Smooth muscle cell of the brain vasculature (primary cell): ENCODE results near the gene POLD4.

ENCODE experiments used
- DNase-seq: peaks from one replicate; pipeline ENCODE4 v3.0.0-alpha.2; 2012; ENCODE audit warnings: low read depth, low spot score

Gene POLD4

DNA sequence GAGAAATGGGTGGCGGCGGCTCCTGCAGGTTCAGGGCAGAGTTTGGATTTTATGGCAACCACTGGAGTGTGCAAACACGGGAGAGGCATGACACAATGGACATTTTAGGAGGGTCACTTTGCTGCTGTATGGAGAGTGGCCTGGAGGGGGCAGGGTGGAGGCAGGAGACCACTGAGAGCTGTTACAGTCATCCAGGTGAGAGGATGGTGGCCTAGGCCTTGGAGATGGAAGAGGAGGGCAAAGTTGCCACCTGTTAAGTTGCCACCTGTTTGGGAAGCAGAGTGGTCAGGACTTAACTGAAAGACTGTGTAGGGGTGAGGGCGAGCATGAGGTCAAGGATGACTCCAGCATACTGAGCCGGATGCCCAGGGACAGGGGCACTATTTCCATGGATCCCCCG lies 36.1 kb upstream of the POLD4 start:
- no peak for DNase-seq

DNA sequence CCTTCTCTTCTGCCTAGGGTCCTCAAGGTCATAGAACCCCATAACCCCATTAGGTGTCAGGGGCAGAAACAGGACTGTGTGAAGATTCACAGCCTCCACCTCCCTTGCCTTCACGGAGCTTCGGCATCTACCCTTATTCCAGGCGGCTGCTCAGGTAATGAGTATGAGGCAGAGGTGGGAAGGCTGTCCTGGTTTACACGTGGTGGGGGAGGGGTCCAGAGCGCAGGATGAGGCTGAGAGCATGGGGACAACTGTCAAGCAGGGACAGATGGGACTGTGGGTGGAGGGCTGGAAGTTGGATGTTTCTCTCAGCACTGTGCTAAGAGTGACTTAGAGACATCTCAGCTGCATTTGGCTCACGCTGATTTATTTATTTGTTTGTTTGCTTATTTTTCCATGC lies 34.2 kb upstream of the POLD4 start:
- no peak for DNase-seq

DNA sequence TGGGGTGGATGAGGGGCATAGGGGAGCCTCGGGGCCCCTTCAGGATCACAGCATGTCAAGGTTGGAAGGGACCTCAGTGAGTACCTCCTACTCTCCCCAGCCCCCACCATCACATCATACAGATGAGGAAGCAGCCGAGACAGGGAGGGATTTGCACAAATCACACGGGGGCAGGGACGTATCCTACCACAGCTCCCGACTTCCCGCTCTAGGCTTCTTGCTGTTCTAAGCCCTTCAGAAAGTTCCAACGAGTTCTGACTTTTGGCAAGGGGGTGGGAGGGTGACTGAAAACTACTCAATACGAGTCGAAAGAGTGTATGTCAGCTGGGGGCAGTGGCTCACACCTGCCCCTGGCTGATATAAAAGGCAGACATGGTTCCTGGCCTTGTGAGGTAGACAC lies 33.7 kb upstream of the POLD4 start:
- DNase-seq: no peak

DNA sequence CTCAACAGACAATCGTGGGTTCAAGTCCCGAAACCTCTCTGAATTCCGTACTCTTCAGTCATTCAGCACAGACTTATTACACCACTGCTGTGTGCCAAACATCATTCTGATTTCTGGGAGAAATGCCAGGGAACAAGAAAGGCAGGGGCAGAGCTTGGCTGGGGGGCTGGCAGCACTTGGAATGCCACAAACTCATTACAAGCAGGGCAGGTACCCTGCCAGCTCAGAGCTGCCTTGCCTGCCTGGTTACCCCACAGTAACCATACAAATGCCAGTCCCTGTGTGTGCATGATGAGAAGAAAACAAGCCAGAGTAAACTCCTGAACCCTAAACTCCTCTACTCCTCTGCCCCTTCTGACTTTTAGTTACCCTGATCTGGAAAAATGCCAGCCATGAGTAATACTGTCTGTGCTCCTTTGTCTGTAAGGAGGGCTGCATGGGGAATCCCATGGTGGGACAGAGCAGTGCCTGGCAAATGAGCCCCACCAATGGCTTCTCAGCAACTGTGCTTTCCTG lies 31.6 kb upstream of the POLD4 start:
- DNase-seq: no peak

DNA sequence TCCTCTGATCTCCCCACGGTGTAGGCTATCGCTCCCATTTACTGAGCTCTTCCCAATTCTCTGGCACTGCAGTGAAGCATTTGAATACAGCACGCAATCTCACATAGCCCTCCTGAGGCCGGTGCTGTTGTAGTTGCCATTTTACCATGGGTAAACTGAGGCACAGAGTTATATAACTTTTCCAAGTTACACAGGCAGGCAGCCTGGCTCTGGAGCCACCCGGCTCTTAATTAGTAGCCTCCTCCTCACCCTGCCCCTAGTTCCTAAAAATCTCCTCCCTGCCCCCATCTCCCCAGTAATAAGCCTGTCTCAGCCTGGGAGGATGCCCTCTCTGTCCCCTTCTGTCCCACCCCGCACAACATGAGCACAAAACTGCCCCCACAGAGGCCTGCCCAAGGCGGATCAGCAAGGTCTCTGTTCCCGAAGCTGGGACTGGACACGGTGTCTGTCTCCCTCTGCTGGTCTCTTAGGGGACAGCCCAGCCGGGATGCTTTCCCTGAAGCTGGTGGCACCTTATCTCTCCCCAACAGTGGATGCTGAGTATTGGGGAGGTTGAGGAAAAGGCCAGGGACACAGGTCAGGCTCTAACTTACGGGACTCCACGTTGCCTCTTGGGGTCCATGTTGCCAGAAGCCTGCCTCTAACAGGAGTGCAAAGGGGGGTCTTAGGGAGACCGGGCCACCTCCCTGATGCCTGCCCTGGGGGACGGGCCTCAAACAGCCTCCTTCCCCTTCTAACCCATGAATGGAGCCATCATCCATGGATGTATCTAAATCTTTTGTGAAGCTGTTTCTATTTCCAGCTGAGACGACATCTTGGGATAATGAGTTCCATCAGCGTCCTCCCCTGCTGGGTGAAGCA lies 29.2 kb upstream of the POLD4 start:
- no peak for DNase-seq

DNA sequence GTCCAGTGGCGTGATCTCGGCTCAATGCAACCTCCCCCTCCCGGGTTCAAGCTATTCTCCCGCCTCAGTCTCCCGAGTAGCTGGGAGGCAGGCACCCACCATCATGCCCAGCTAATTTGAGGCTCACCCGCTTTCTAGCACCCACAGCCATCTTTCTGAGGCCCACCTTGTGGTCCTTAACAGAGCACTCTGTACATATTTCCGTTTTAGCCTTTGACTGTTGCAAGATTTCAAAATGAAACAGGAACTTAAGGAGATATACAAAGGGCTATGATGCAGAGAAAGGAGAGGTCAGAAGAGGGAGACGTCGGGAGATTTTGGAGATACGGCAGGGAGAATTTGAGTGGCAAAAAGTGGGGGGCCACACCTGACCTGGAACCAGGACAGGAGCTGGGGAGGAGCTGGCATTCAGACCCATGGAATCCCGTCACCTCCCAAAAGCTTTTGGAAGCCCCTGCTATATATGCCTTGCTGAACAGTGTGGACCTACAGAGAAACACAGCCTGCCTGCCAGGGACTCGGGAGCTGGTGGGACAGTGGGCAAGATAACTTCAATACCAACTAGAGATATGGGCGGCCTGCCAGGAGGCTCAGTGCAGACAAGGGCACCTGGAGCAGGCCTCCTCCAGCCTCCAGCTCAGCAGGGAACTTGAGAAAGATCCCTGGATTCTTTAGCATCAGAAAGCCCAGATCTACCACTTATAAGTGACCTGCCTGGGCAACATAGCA lies 28.1 kb upstream of the POLD4 start:
- DNase-seq: no peak

DNA sequence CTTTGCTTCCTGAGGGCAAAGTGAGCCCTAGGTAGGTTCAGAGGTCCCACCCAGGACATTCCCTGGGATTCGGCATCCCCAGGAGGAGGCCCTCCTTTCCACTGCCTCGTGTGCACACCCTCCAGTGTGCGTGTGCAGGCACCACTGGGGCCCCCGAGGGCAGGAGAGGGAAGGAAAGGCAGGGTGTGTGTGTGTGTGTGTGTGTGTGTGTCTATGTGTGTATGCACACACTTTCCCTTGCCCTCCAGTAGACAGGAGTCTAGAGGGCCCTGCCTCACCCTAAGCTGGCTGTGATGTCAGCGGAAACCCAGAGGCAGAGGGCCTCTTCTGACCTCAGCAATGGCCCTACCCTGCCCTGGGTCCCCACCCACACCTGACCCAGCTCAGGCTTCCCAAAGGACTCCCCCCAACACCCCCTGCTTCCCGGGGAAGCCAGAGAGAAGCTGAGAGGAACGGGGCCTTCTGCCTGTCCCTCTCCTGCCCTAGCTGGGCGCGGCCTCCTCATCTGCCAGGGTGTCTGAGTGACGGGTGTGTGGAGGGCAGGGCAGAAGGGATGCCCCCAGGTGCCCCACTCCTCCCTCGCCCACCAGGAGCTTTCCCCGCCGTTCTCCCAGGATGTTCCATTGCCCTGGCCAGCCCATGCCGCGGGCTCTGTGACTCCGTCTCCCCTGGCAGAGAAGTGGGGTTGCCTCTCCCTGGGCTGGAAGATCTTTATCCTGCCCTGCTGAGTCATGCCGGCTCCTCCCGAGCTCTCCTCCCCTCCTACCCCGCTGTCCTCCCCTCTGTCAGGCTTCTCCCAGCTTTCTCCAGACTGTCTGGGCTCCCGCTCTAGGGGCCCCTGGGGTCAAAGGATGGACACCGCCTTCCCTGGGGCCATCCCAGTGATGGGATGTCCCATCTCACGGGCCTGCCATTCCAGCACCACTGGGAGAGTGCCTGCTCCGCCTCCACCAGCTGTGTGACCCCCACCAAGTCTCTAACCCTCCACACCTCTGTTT lies 26.0 kb upstream of the POLD4 start:
- no peak for DNase-seq

DNA sequence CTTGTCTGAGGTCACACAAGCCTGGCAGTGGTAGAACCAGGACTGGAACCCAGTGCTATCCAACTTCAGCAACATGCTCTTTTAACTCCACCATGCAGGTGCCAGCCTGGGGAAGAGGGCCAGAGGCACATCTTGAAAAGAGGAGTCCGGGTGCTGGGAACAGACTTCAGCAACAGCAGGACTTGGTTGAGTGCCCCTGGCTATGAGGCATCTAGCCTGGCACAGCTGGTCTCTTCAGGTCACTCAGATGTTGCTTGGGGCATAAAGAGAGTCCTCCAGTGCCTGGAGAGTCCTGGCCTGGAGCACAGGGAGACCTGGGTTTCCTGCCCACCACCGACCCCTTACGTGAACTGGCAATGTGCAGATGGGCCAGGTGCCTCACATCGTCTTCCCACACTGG lies 25.2 kb upstream of the POLD4 start:
- DNase-seq: no peak

DNA sequence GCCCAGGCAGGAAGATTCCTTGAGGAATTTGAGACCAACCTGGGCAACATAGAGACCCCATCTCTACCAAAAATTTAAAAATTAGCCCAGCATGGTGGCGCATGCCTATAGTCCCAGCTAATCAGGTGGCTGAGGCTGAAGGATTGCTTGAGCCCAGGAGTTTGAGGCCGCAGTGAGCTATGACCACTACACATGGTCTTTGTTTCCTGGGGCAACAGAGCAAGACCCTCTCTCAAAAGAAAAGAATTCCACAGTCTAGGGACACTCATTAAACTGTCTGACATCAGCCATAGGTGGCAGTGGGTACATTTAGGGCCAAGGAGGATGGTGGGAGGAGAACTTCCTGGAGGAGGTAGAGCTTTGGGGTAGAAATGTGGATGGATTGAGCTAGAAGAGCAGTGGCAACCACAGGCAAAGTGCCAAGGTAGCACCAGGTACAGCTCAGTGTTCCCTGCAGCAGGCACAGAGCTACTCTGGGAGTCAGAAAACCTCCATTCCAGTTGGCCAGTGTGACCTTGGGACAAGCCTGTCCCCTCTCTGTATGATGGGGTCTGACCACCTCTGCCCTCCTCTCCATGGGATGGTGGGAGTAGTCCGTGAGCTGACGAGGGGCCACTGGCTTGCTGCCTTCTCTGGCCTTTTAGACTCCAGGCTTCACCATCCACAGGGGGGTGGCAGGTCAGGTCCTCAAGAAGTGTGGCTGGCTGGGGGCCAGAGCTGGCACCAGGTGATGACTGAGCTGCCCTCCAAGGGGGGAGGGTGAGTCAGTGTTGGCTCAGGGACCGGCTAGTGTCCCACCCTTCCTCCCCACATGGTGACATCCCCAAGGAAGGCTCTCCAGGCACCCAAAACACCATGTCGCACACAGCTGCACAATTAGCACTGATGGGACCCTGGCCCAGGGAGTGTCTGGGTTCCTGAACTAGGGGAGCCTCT lies 23.8 kb upstream of the POLD4 start:
- no peak for DNase-seq

DNA sequence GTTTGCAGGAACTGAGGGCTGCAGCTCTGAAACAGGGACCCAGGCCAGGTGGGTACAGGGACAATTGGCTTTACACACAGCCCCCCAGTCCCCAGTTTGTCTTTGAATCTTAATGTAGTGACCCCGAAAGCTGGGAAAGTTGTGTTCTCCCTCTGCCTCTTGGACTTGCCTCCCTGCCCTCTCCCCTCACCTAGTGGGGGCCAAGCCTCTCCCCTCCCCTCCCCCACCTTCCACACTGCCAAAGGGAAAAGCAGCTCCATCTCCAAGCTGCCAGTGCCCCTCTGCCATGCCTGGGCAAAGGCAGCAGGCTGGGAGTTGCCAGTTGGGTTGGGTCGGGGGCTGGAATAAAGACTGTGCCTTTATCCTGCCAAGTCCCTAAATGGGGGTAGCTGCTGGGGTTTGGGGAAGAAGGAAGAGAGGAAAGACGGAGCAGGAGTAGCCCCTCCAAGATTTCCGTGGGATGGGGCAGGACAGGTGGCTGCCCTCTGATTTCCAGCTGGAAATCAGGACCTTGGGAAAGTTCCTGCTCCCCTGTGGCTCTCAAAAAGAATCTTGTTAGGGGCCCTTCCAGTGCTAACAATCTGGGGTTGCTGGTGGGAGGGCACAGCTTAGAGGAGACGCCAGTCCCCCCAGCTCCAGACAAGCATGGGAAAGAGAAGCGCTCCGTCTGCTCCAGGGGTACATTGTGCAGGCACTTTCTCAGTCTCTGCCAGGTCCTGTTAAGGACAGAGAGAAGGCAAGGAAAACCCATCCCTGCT lies 22.9 kb upstream of the POLD4 start:
- no peak for DNase-seq

DNA sequence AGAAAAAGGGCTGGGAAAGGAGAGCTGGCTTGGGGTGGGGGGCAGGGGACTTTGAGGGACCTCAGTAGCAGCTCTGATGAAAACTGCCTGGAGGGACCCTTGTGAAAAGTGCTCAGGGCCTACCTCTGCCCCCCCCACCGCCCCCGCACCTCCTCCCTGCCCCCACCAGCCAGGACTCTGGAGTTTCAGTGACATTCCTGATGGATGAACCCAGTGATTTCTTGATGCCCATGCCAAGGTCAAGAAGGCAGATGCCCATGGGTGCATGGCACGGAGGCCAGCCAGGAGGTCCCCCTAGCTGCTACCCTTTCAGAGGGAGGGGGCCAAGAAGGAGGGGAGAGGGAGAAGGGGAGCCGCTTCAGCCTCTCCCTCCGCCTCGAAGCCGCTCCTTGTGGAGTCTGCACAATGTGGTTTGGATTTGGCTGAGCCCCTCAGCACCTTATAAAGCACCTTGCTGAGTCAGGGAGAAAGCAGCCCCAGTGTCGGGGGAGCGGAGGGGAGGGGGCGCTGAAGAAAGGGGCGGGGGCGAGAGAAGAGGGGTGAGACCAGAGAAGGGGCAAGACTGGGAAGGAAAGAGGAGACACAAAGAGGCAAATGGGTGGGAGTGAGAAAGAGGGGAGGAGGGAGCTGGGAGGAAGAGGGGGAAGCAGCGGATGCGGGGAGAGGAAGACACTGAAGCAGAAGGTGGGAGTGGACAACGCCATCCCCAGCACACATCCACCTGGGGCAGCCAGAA lies 22.1 kb upstream of the POLD4 start:
- DNase-seq: no peak

DNA sequence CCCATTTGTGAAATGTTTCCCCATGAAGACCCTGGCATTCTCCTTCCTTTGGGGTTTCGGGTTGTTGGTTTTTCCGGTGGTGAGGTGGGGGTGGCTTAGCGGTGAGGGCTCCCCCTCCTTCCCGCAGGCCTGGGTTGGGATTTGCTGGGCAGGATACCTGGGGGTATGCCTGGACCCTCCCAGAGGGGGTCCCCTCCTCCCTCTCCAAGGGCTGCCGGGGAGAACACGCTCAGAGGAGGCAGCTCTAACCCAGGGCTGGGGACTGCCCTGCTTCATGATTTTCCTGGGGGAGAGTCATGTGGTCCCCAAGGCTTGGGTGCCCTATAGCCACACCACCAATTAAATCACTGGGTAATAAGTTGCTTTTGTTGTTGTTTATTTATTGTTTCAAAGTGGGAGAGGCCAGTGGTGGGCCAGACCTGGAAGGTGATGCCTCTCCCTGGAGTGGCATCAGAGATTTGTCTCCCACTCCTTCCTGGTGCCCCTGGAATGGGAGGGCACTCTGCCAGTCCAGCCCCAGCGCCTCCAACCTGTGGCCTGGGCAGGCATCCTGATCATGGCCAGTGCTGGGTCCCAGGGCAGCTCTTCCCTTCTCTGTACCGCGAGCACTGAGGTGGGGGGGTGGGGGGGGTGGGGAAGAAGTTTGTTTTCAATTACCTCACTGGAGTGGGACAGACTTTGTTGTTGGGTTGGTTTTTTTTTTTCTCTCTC lies 21.4 kb upstream of the POLD4 start:
- DNase-seq: no peak

DNA sequence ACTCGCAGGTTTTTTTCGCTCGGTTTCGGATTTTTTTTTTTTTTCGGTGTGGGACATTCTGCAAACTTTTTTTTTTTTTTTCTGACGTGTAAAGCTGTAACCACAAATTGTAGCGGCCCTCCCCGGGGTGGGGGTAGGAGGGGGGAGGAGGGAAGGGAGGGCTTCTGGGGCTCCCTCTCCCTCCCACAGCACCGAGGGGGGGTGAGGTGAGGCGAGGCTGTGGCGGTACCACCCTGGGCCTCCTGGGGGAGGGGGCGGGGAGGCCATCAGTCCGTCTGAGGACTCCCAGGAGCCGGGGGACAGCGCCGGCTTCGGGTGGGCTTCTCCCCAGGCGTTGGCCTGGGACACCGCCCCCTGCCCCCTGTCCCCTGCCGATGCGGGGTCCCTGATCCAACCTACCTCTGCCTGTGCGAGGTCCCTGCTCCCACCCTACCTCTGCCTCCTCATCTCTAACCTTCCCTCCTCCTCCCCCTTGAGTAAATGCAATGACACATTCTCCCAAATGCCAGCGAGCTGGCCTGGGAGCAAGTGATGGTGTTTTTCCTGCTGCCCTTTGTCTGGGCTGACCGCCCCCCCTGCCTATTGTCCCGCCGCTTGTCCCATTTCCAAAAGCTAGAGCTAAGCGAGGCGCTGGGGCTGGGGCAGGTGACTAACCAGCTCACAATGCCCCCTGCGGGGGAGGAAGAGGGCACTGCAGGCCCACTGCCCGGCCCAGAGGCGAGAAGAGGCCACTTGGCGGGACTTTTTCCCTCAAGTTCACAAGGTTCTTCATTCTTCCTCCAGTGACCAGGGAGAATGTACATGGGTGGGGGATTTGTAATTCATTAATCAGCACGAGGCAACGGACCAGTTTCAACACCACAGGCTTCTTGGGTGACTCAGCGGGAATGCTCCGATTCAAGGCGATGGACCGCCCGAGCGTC lies 20.6 kb upstream of the POLD4 start:
- no peak for DNase-seq

DNA sequence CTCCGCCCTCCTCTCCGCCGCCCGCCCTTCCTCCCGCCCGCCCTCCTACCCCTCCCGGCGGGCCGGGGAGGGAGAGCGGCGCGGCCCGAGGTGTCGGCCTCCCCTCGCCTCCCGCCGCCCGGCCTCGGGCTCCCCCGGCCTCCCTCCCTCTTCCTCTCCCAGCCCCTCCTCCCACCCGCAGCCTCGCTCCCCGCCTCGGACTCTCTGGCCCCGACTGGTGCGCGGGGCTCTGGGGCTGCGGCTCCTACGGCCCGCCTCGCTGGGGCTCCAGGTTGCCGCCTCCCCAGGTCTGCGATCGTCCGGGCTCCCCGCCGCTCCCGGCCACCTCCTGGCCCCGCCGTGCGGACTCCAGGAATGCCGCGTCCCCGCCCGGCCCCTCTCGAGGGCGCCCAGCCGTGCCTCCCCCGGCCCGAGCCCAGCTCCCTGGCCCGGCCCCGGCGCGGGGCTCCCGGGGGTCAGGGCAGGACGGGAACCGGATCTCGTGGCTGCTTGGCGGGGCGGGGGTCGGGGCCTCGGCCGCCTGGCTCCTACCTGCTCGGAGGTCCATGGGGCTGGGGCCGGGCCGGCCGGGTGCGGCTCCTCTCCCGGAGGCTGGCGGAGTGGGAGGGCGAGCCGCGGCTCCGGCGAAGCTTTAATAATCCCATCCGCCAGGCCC lies 19.8 kb upstream of the POLD4 start, which contains the start of gene CLCF1:
Gene CLCF1, minus strand, starts transcription at position 606 of the 655 bp plus-strand sequence. Its CDS starts 59 bp downstream, at position 547.
- no peak for DNase-seq

DNA sequence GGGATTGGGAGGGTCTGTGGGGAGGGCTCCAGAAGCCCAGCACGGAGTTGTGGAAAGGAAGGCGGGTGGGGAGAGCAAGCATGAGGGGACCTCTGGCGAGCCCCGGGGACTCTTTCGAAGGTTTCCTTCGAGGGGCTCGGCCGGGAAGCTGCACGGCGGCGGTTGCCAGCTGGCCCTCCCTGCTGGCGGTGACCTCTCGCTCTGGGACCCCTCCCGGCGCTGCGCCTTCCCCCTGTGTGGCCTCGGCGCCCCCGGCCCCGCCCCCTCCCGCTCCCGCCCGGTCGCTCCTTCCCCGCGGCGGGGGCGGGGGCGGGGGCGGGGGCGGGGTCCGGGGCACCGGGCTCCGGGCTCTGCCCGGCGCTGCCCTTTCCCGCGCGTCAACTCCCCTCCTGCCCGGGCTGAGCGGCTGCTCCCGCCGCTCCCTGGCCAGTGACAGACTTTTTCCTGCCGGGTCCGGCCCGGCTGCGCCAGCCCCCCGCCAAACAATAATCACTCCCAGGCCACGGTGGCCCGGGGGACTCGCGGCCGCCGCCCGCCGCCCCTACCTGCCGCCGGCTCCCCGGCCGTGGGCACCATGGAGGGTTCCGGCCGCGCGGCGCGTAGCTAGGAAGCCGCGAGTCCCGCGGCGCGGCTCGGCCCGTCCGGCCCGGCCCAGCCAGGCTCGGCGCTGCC lies 19.1 kb upstream of the POLD4 start:
- DNase-seq: no peak

DNA sequence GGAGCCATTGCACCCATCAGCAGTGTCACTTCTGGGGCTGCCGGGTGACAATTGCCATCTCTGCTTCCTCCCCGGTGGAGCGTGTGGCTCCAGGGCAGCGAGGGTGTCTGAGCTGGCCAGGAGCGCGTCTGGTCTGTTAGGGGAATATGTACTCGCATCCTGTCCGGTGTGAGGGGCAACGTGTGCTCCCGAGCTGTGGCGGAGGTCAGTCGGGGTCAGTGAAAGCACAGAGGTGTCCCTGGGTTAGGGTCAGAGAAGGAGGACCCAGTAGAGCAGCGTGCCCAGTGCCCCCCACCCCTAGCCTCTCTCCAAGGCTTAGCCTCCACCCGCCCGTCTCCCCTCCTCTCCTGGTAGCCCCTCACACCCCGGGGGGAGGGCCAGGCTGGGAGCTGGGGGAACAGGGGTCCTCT lies 18.6 kb upstream of the POLD4 start:
- DNase-seq: no peak
